ENCODE measurements around the gene FEV.

- no peak for TF ChIP-seq POLR2A (IDR thresholded peaks at IDR 0.05; ENCODE audit: low read length)
- TF ChIP-seq GATA1 (IDR thresholded peaks at IDR 0.05; ENCODE audit: low read depth, low read length), result no peak
Observed at GRCh38 chr2:219024059-219024458, 39.1 kb upstream of the FEV start.

Measured in erythroblast (primary cell).